NCI-H524 (cell line): Measurements from ENCODE around the gene TRANK1.
"Not testable (repeated sequence)": the region's sequence is repeated elsewhere in the genome, so short reads cannot be mapped to it uniquely, and the experiment has no call there.

Experiments used
- DNase-seq, 2 experiments: peaks; one replicate each; lab custom pipeline; 2025; lab: John Stamatoyannopoulos, UW

Gene TRANK1

GRCh38 chr3:36944641-36945270 is at the start of gene TRANK1:
Gene TRANK1, minus strand, starts transcription at chr3:36945054. Its CDS starts 245 bp downstream, at chr3:36944809.
- DNase-seq, result peak in 1 of 2 experiments; percentile 22

- DNase-seq, result no peak
These were observed 48.8 kb upstream of the TRANK1 start, which contains the start of gene MLH1 for GRCh38 chr3:36993326-36994283. Gene MLH1, plus strand, starts transcription at chr3:36993518. Its CDS starts 30 bp downstream, at chr3:36993548.

- no peak for DNase-seq
These were observed 48.0 kb upstream of the TRANK1 start, which contains the start of gene EPM2AIP1 for GRCh38 chr3:36992806-36993325. Gene EPM2AIP1, minus strand, starts transcription at chr3:36993131. Its CDS starts 54 bp downstream, at chr3:36993077.

GRCh38 chr3:36991923-36992805 is 47.3 kb upstream of the TRANK1 start:
- no peak for DNase-seq

GRCh38 chr3:36991147-36991546 is 46.3 kb upstream of the TRANK1 start:
- no peak for DNase-seq

- DNase-seq, result no peak
These were observed 44.7 kb upstream of the TRANK1 start for GRCh38 chr3:36989568-36989967.

- DNase-seq, result no peak
These were observed 44.2 kb upstream of the TRANK1 start for GRCh38 chr3:36989005-36989404.

GRCh38 chr3:36988356-36988755 is 43.5 kb upstream of the TRANK1 start:
- DNase-seq, result no peak

- no peak for DNase-seq
These were observed 36.2 kb upstream of the TRANK1 start for GRCh38 chr3:36981006-36981405.

- DNase-seq, result no peak
These were observed 28.3 kb upstream of the TRANK1 start for GRCh38 chr3:36973139-36973538.

GRCh38 chr3:36972163-36972562 is 27.3 kb upstream of the TRANK1 start:
- DNase-seq, result no peak

- DNase-seq, result peak; percentile 77 to 92
These were observed 24.9 kb upstream of the TRANK1 start for GRCh38 chr3:36969540-36970432.

GRCh38 chr3:36969085-36969484 is 24.2 kb upstream of the TRANK1 start:
- DNase-seq, result no peak

- no peak for DNase-seq
These were observed 20.6 kb upstream of the TRANK1 start for GRCh38 chr3:36965440-36965839.

- DNase-seq, result no peak
These were observed 20.0 kb upstream of the TRANK1 start for GRCh38 chr3:36964817-36965216.

GRCh38 chr3:36964331-36964730 is 19.5 kb upstream of the TRANK1 start:
- no peak for DNase-seq

- not testable (repeated sequence) for DNase-seq
These were observed 18.2 kb upstream of the TRANK1 start for GRCh38 chr3:36963008-36963407.

- no peak for DNase-seq
These were observed 15.6 kb upstream of the TRANK1 start for GRCh38 chr3:36960502-36960901.

GRCh38 chr3:36959821-36960220 is 15.0 kb upstream of the TRANK1 start:
- no peak for DNase-seq

GRCh38 chr3:36957862-36958686 is 13.2 kb upstream of the TRANK1 start:
- no peak for DNase-seq
